ENCODE results near the gene SPPL3.
"Not testable (repeated sequence)": the region's sequence is repeated elsewhere in the genome, so short reads cannot be mapped to it uniquely, and the experiment has no call there.

Gene SPPL3

GRCh38 chr12:120739821-120740613, 164.1 kb downstream of the SPPL3 start:
- DNase-seq = no peak

DNA sequence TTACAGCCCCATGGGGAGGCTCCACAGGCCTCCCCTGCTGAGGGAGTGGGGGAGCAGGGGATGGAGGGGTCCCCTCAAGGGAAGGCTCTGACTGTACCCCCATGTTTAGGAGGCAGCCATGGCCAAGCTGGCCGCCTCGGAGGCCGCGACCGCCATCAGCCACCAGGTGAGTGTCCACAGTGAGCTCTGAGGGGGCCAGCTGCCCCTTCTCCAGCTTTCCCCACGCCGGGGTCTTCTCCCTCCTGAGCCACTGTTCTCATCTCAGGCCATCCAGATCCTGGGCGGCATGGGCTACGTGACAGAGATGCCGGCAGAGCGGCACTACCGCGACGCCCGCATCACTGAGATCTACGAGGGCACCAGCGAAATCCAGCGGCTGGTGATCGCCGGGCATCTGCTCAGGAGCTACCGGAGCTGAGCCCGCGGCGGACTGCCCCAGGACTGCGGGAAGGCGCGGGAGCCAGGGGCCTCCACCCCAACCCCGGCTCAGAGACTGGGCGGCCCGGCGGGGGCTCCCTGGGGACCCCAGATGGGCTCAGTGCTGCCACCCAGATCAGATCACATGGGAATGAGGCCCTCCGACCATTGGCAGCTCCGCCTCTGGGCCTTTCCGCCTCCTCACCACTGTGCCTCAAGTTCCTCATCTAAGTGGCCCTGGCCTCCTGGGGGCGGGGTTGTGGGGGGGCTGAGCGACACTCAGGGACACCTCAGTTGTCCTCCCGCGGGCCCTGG, 165.0 kb downstream of the SPPL3 start:
- DNase-seq = no peak

DNA sequence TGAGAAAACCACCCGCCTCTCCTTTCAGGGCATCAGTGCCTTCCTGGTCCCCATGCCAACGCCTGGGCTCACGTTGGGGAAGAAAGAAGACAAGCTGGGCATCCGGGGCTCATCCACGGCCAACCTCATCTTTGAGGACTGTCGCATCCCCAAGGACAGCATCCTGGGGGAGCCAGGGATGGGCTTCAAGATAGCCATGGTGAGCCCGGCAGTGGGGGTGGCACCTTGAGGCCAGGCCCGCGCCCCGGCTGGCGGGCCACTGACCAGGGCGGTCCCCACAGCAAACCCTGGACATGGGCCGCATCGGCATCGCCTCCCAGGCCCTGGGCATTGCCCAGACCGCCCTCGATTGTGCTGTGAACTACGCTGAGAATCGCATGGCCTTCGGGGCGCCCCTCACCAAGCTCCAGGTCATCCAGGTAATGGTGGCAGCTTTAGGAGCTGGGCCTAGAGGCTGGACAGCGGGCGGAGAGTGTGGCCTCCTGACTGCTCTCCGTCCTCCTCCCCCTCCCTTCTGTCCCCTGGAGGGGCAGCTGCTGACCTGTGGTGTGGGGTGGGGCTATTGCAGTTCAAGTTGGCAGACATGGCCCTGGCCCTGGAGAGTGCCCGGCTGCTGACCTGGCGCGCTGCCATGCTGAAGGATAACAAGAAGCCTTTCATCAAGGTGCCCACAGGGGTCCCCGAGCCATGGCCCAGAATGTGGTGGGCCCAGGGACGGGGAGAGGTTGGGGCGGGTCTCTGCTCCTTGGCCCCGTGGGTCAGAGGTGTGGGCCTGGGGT, 165.7 kb downstream of the SPPL3 start:
- no peak for DNase-seq

GRCh38 chr12:120737557-120738251, 166.5 kb downstream of the SPPL3 start:
- DNase-seq = peak; percentile 9

- DNase-seq = no peak
Observed at GRCh38 chr12:120736404-120737331, 167.5 kb downstream of the SPPL3 start.

DNA sequence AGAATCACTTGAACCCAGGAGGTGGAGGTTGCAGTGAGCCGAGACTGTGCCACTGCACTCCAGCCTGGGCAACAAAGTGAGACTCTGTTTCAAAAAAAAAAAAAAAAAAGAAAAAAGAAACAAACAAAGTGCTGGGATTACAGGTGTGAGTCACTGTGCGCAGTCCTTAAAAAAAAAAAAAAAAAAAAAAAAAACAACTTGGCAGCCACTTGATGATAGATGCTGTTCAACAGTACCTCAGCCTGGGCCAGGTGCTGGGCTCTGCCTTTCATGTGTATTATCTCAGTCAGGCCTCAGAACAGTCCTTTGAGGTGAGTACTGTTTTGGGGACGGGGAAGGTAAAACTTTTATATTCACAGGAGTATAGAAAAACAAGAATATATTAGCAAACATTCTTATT, 169.0 kb downstream of the SPPL3 start:
- DNase-seq = no peak

DNA sequence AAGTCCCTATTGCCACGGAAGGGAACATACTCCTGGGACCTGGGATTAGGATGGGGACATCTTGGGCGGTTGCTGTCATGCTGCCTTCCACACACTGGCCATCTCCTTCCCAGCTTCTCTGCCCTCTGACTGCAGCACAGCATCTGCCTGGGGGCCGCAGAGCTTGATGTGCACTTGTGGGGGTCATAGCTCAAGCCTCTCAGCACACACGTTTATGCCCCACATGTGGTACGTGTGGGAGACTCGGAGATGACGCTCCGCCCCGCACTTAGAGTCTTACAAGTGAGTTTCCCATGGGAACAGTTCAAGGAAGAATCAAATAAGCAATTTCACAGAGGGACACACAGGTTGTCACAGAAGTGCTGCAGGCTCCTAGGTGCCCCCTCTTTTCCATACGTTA, 169.9 kb downstream of the SPPL3 start:
- no peak for DNase-seq

GRCh38 chr12:120733574-120733973, 170.6 kb downstream of the SPPL3 start:
- no peak for DNase-seq

DNA sequence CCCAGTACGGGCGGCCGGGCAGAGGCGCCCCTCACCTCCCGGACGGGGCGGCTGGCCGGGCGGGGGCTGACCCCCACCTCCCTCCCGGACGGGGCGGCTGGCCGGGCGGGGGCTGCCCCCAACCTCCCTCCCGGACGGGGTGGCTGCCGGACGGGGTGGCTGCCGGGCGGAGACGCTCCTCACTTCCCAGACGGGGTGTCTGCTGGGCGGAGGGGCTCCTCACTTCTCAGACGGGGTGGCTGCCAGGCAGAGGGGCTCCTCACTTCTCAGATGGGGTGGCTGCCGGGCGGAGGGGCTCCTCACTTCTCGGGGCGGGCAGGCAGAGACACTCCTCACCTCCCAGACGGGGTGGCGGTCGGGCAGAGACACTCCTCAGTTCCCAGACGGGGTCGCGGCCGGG, 172.0 kb downstream of the SPPL3 start:
- not testable (repeated sequence) for DNase-seq

GRCh38 chr12:120726961-120727360, 177.2 kb downstream of the SPPL3 start:
- DNase-seq = no peak

- DNase-seq = no peak
Observed at GRCh38 chr12:120726510-120726793, 177.7 kb downstream of the SPPL3 start.

- DNase-seq = peak; percentile 95
Observed at GRCh38 chr12:120725659-120726509, 178.3 kb downstream of the SPPL3 start, which contains the start of gene ACADS. ACADS (plus strand) TSS chr12:120725826; CDS start chr12:120725886, 60 bp downstream.

GRCh38 chr12:120725151-120725658, 179.0 kb downstream of the SPPL3 start:
- DNase-seq = no peak

DNA sequence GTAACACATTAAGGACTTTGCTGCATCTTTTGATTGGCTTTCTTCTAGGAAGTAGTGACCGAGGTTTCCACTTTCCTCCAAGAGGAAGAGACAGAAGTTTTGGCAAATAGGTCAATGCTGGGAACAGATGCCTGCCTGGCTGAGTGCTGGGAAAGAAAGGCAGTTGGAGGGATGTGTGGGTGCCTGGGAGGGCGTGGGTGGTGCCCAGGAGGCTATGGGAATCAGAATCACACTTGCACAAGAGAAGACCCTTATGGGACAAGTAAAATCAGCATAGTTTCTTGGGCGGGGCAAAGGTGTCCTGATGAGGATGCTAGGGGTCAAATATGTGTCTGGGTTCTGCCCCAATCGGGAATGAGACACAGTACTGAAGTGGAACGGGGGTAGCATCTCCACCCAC, 179.4 kb downstream of the SPPL3 start:
- no peak for DNase-seq

- DNase-seq = no peak
Observed at GRCh38 chr12:120722784-120723183, 181.4 kb downstream of the SPPL3 start.

- no peak for DNase-seq
Observed at GRCh38 chr12:120721866-120722265, 182.3 kb downstream of the SPPL3 start.

GRCh38 chr12:120720987-120721801, 183.0 kb downstream of the SPPL3 start:
- DNase-seq = no peak

DNA sequence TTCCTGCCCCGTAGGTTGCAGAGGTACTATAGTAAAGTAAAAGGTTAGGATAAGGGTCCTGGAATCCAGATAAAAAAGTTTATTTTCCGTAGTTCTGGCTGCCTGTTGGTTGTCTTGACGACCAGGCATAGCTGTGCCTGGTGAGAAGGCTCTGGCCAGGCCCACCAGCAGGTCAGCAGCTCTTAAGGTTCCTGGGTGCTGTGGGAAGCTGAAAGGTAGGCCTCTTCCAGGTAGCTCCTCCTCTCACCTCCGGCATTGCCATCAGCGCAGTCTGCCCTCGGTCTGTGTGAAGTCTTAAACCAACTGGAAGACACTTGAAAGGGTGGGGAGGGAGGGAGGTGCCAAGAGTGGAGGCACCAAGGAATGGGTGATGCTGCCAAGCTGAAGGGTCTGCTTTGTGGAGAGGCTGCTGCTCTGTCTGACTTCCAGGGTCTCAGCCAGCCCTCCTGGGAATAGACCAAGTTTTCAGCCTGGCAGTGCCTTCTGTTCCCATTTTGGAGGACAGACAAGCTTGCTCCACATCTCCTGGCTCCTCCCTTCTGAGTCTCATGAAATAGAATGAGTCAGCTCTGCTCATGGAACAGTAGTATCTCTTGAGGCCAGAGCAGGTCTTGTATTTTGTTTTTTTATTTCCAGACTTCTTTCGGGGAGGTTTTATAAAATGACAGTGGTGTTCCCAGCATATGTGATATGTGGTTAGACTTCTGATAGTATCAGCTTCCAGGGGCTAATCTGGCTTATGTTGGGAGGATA, 183.7 kb downstream of the SPPL3 start:
- DNase-seq = no peak
